GM12878 (cell line): ENCODE data around the gene TFF1. TPM values are rescaled to one million over a fixed set of nuclear protein-coding genes. Genes with fewer than 3 reads are reported as not detected.
A peak's percentile ranks its signal among the peaks of the same experiment; 100 is the strongest.

Experiments used
- CUX1 ChIP-seq: IDR thresholded peaks from 2 replicates; pipeline ENCODE4 v1.6.1; 2012; ENCODE audit warnings: improper control_type of control experiment, low read depth, low read length; ENCODE audit not compliant: insufficient replicate concordance
- HSF1 ChIP-seq: fragments of 150-350 bp; IDR thresholded peaks from 2 replicates; pipeline ENCODE4 v1.6.1; 2014; ENCODE audit warnings: mild to moderate bottlenecking, low read depth, low read length
- KDM1A ChIP-seq: fragments of 200-600 bp; sonication (generic); IDR thresholded peaks from 2 replicates; pipeline ENCODE4 v1.6.1; 2016; ENCODE audit warnings: borderline replicate concordance
- LARP7 ChIP-seq: fragments of 450-650 bp; IDR thresholded peaks from 2 replicates; pipeline ENCODE4 v1.6.1; 2017; ENCODE audit warnings: mild to moderate bottlenecking
- MAX ChIP-seq: IDR thresholded peaks from 2 replicates; pipeline ENCODE4 v1.6.1; 2012; ENCODE audit warnings: low read depth, low read length, improper control_type of control experiment
- MYB ChIP-seq: fragments of 150-350 bp; IDR thresholded peaks from 2 replicates; pipeline ENCODE4 v1.6.1; 2014; ENCODE audit warnings: mild to moderate bottlenecking, low read depth, low read length, borderline replicate concordance
- NFIC ChIP-seq: IDR thresholded peaks from 2 replicates; pipeline ENCODE4 v1.6.1; 2012; ENCODE audit warnings: low read depth, mild to moderate bottlenecking, inconsistent platforms, low read length, moderate library complexity
- NFYB ChIP-seq: IDR thresholded peaks from 2 replicates; pipeline ENCODE4 v1.6.1; 2011; ENCODE audit warnings: low read depth, mild to moderate bottlenecking, low read length, improper control_type of control experiment, moderate library complexity; ENCODE audit not compliant: insufficient read depth
- NRF1 ChIP-seq: conservative IDR thresholded peaks from 2 replicates; pipeline ENCODE4 v1.6.1; 2011; ENCODE audit warnings: mild to moderate bottlenecking, low read depth, low read length, improper control_type of control experiment
- RB1 ChIP-seq: fragments of 450-650 bp; formaldehyde crosslinking; IDR thresholded peaks from 2 replicates; pipeline ENCODE4 v1.6.1; 2017; ENCODE audit warnings: mild to moderate bottlenecking, borderline replicate concordance
- RBBP5 ChIP-seq: fragments of 200-600 bp; sonication (generic); conservative IDR thresholded peaks from 2 replicates; pipeline ENCODE4 v1.6.1; 2016
- RUNX3 ChIP-seq: IDR thresholded peaks from 2 replicates; pipeline ENCODE4 v1.6.1; 2012; ENCODE audit warnings: low read length, inconsistent platforms
- SKIL ChIP-seq: fragments of 450-650 bp; IDR thresholded peaks from 2 replicates; pipeline ENCODE4 v1.6.1; 2017; ENCODE audit warnings: mild to moderate bottlenecking, low read depth, inconsistent platforms; ENCODE audit not compliant: poor library complexity, severe bottlenecking
- SP1 ChIP-seq: IDR thresholded peaks from one replicate; pipeline ENCODE4 v1.6.1; 2011; ENCODE audit warnings: low read depth, low read length
- SPI1 ChIP-seq: IDR thresholded peaks from 2 replicates; pipeline ENCODE4 v1.6.1; 2011; ENCODE audit warnings: low read depth, mild to moderate bottlenecking, low read length, moderate library complexity, borderline replicate concordance; ENCODE audit not compliant: insufficient read depth
- STAT3 ChIP-seq: IDR thresholded peaks from 2 replicates; pipeline ENCODE4 v1.6.1; 2011; ENCODE audit warnings: low read depth, low read length, improper control_type of control experiment
- SUZ12 ChIP-seq: fragments of 200-600 bp; sonication (generic); IDR thresholded peaks from one replicate; pipeline ENCODE4 v1.6.1; 2018; ENCODE audit warnings: antibody characterized with exemption, mild to moderate bottlenecking; ENCODE audit not compliant: unreplicated experiment
- TARDBP ChIP-seq: IDR thresholded peaks from 2 replicates; pipeline ENCODE4 v1.6.1; 2016; ENCODE audit warnings: borderline replicate concordance
- ZNF217 ChIP-seq: fragments of 450-650 bp; IDR thresholded peaks from 2 replicates; pipeline ENCODE4 v1.6.1; 2017; ENCODE audit warnings: antibody characterized with exemption, mild to moderate bottlenecking
- ZNF274 ChIP-seq: IDR thresholded peaks from one replicate; pipeline ENCODE4 v1.8.0; 2011; ENCODE audit not compliant: insufficient read length, insufficient read depth
- polyA plus RNA-seq, 11 experiments: library from polyadenylated mRNA; depleted of rRNA in 4 of 11; unstranded in 6 of 11; stranded (reverse) in 5 of 11; fragments of >200 nt; fragmentation: Nextera tagmentation in 4 of 11; fragmentation: Illumina TruSeq in 1 of 11; extraction: Ambion mirVana in 4 of 11; extraction: Trizol in 1 of 11; gene quantifications; 1 replicate in 1 of 11; 2 replicates in 10 of 11; pipeline versions ENCODE4 v1.2.1 to v1.2.3, GENCODE V29; 2011 to 2016; ENCODE audit warnings: inconsistent platforms in 2 of 11, missing spikeins in 2 of 11, low read depth in 1 of 11
- total RNA-seq, 4 experiments: library from RNA; depleted of rRNA in 3 of 4; stranded (reverse); fragments of >200 nt in 3 of 4; fragmentation: Illumina TruSeq in 1 of 4; extraction: Trizol in 1 of 4; gene quantifications; 2 replicates each; pipeline versions ENCODE4 v1.2.1 to v1.2.3, GENCODE V29; 2013 to 2021
- TF ChIP-seq, protein P1 (sequence below): IDR thresholded peaks from 2 replicates; pipeline ENCODE4 v1.6.1; 2011; ENCODE audit warnings: borderline replicate concordance, low read depth, mild to moderate bottlenecking, moderate library complexity, mixed read lengths, low read length; ENCODE audit not compliant: insufficient read depth; ENCODE audit errors: extremely low read length

The TFF1 gene
- total and polyA plus RNA-seq, 10 of the 15 experiments (the other 5 are each of a cell fraction or from before 2014, with no cell fraction given): 0.13 TPM; not detected in 9

DNA sequence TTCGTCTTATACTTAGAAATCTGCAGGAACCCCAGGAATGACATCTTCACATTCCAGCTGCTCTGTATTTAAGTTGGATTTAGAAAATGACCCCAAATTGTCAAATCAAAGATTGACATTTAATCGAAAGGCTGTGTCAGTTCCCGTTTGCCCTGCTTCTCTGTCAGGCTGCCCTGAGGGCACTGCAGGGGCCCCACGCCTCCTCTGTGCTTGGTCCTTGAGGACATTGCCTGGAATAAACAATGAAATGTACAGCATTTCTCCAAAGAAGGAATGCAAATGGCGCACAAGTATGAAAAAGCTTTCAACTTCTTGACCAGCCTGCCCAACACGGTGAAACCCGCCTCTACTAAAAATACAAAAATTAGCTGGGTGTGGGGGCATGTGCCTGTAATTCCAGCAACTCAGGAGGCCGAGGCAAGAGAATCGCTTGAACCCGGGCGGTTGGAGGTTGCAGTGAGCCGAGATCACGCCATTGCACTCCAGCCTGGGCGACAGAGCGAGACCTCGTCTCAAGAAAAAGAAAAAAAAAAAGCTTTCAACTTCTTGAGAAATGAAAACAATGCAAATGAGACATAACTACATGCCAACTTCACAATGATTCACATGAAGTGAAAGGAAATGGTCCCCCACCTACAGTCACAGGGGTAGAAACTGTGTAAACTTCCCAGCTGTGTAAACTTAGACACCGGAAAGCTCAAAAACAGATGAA, 26.6 kb upstream of the TFF1 start (continued):
- TF ChIP-seq CUX1 (peak; percentile 97), ZNF217 (peak; percentile 49; the same call in 1 of the 2 replicates), SP1 (no peak), ZNF274 (no peak), SKIL (no peak), STAT3 (no peak), SUZ12 (no peak), RUNX3 (peak; percentile 59), KDM1A (no peak), TARDBP (no peak), RBBP5 (no peak), NRF1 (no peak), HSF1 (no peak), RB1 (no peak), LARP7 (no peak), NFIC (peak; percentile 80), NFYB (no peak), MYB (no peak), MAX (no peak; the same call in 1 of the 2 replicates), SPI1 (no peak; the same call in 1 of the 2 replicates)
- TF ChIP-seq, protein P1, sequence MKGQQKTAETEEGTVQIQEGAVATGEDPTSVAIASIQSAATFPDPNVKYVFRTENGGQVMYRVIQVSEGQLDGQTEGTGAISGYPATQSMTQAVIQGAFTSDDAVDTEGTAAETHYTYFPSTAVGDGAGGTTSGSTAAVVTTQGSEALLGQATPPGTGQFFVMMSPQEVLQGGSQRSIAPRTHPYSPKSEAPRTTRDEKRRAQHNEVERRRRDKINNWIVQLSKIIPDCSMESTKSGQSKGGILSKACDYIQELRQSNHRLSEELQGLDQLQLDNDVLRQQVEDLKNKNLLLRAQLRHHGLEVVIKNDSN: no peak
